Activated CD8-positive, alpha-beta memory T cell treated with anti-CD3 and anti-CD28 coated beads, Interleukin-2, amount 10 ng/mL, durations not matched to agents 7 days and 5 days (primary cell): ENCODE measurements around the gene PGAM5. TPM values are rescaled to one million over a fixed set of nuclear protein-coding genes. Genes with fewer than 3 reads are reported as not detected.
A peak's percentile ranks its signal among the peaks of the same experiment; 100 is the strongest.

Experiments
- ATAC-seq: fragments of 150-1000 bp; cut with Tn5 transposase; one replicate; pipeline ENCODE4 v1.10.0; 2021; ENCODE audit warnings: moderate library complexity
- CTCF ChIA-PET: fragments of 350-600 bp; sonication (Branson Sonifier 250); formaldehyde crosslinking; loops from one replicate; lab custom pipeline; 2021; ENCODE audit warnings: antibody characterized with exemption; lab: Charles Lee
- DNase-seq: peaks from one replicate; pipeline ENCODE4 v3.0.0-alpha.2; 2020
- H3K27ac Mint-ChIP-seq: one replicate; pipeline ENCODE4 v1.8.0; 2021; ENCODE audit warnings: mild to moderate bottlenecking, mixed read lengths
- H3K27me3 Mint-ChIP-seq: one replicate; pipeline ENCODE4 v1.8.0; 2021; ENCODE audit warnings: mixed read lengths
- H3K36me3 Mint-ChIP-seq: one replicate; pipeline ENCODE4 v1.8.0; 2021; ENCODE audit warnings: mild to moderate bottlenecking, mixed read lengths
- H3K4me1 Mint-ChIP-seq: one replicate; pipeline ENCODE4 v1.8.0; 2021; ENCODE audit warnings: mixed read lengths
- H3K4me3 Mint-ChIP-seq: one replicate; pipeline ENCODE4 v1.8.0; 2021; ENCODE audit warnings: mild to moderate bottlenecking, moderate library complexity, mixed read lengths
- H3K9me3 Mint-ChIP-seq: one replicate; pipeline ENCODE4 v1.8.0; 2022; ENCODE audit warnings: low read depth, mixed read lengths
- total RNA-seq, 2 experiments: library from RNA; stranded (reverse); gene quantifications; one replicate each; pipeline ENCODE4 v1.2.3, GENCODE V29; 2021

The PGAM5 gene
- total RNA-seq, 2 experiments from 2014 or later: 59.6 to 70.1 TPM

DNA sequence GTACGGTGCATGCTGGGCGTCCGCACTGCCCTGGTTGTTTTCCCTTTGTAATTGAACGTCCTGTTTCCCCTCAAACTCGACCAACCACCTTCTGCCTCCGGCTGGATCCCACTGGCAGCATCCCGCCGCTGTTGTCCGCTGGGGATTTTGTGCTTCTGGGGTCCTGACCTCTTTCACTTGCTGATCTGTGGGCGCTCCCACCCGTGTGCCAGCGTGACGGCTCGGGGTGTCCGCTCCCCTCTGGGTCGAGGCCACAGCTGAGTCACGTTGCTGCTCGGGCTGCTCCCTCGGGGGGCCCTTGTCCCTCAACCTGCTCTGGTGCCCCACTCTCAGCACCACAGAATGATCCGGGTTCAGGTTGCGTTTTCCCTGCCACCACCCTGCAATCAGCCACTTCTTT, 8.0 kb downstream of the PGAM5 start:
- ATAC-seq (no peak), DNase-seq (no peak)
- Mint-ChIP-seq H3K27ac (no peak overlapping the region), H3K4me3 (no peak overlapping the region), H3K9me3 (no peaks in the 10 kb centered on the region), H3K27me3 (no peaks in the 10 kb centered on the region), H3K36me3 (peaks cover 49% of the 10 kb centered on the region), H3K4me1 (peaks cover 3% of the 10 kb centered on the region)
- CTCF ChIA-PET: no interaction called here

DNA sequence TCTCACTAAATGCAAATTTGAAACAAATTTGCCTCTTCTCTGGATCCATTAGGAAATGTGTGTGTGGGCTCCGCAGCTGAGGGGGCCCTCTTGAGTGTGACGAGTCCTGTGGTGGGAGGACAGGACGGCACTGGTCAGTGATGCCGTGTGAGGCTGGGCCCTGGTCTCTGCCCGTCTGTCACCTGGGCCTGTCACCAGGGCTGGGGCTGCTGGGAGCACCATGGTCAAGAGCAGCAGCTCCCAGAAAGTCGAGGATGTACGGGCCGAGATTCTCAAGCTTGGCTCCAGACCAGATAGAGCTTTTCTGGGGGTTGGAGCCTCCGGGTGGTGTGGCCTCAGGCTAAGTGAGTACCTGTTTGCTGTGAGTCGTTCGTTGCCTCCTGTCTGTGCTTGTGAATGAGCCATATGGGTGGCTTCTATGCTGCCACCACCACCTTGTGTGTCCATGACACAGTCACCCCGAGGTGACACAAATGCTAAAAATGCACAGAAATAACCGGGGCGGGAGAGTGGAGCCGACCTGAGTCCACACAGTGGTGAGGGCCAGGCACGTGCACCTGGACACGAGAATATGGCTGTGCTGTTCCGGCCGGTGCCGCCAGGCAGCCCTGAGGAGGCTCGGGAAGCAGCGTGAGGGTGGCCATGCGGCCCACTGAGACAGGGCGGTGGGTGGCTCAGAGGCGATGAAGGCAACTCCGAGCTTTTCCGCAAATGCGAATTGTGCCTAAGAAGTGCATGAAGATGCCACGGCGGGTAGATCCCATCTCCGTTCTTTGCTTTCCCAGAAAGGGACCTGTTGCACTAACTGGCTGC, 8.7 kb downstream of the PGAM5 start:
- Mint-ChIP-seq H3K4me1 (peaks cover 3% of the 10 kb centered on the region), H3K9me3 (no peaks in the 10 kb centered on the region), H3K27me3 (no peaks in the 10 kb centered on the region), H3K4me3 (no peak overlapping the region), H3K27ac (no peak overlapping the region), H3K36me3 (peaks cover 54% of the 10 kb centered on the region)
- CTCF ChIA-PET: no interaction called here
- no peak for DNase-seq
- no peak for ATAC-seq

DNA sequence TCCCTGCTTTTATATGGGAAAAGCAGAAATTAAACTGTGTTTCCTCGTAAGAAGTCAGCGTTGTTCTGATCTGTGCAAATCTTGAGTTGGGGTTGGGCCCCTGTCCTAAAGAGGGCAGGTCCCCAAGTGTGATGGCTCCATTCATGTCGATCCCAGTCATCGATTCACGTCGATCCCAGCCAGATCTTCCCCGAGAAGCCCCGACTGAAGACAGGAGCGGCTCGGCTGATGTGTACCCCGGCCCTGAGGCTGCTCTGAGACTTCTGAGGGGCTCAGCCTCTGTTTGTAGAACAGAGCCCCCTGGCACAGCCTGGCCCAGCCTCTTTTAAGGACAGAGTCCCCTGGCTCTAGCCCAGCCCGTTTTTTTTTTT, 9.3 kb downstream of the PGAM5 start:
- H3K27me3 Mint-ChIP-seq: no peaks in the 10 kb centered on the region
- CTCF ChIA-PET: no interaction called here
- ATAC-seq (no peak), DNase-seq (no peak)
- H3K4me1 Mint-ChIP-seq: no peaks in the 10 kb centered on the region
- H3K4me3 Mint-ChIP-seq: no peak overlapping the region
- H3K27ac Mint-ChIP-seq: no peak overlapping the region
- H3K36me3 Mint-ChIP-seq: peaks cover 53% of the 10 kb centered on the region
- H3K9me3 Mint-ChIP-seq: no peaks in the 10 kb centered on the region

DNA sequence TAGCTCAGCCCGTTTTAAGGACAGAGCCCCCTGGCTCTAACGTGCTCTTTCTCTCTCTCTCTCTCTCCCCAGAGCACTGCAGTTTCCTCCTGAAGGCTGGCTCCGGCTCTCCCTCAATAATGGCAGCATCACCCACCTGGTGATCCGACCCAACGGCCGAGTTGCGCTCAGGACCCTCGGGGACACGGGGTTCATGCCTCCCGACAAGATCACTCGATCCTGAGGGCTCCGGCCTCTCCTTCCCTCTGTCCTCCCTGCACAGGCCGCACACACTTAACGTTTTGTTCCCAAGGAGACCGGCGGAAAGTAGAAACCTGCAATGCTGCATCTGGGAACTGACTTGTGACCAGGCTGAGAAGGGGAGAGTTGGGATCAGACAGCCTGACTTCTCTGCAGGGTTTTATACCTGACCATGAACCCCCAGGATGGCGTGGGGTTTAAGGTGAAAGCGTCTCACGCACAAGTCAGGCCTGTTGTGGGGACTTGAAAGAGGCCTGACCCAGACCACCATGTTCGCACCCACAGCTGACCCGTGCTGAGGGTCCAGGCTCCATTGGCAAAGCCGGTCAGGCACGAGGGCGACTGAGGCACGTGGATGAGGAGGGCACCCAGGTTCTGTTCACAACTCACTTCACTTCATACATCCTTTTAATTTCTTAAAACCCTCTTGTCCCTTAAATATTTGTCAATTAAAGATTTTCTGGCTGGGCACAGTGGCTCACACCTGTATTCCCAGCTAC, 10.1 kb downstream of the PGAM5 start:
- DNase-seq (no peak), ATAC-seq (no peak)
- H3K27ac Mint-ChIP-seq: no peak overlapping the region
- no peaks in the 10 kb centered on the region for H3K27me3 Mint-ChIP-seq
- no peaks in the 10 kb centered on the region for H3K9me3 Mint-ChIP-seq
- no peaks in the 10 kb centered on the region for H3K4me1 Mint-ChIP-seq
- H3K36me3 Mint-ChIP-seq: peaks cover 59% of the 10 kb centered on the region
- H3K4me3 Mint-ChIP-seq: no peak overlapping the region
- CTCF ChIA-PET: no interaction called here

DNA sequence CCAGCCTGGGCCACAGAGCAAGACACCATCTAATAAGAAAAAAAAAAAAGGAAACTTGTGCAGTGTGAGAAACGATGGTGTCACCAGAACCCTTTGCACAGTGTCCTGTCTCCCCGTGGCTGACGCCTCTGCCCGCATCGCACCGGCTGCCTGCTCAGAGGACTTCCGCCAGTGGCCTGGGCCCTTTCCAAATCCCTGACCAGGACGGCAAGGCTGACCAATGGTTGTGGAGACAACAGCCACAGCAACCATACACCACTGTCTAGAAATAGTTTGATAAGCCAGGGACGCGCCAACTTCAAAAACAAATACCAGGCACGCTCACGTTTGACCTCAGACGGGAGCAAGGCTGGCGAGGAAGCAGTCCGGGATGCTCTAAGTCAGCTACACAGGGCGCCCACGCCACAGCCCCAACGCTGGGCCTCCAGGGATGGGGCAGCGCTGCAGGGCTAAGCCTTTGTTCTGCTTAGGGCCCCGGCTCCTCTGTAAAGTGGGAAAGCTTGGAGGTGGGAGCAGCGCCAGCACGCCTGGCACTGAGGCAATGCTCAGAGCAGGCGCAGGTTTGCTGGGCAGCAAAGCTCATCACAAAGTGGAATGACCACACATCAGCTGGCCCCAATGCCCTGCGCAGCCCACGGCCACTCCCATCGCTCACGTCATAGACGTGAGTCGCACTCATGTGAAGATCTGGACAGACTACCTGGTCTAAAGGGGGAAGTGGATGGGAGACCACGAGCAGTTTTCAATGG, 12.5 kb downstream of the PGAM5 start:
- H3K9me3 Mint-ChIP-seq: no peaks in the 10 kb centered on the region
- no peak for ATAC-seq
- CTCF ChIA-PET: no interaction called here
- H3K27ac Mint-ChIP-seq: no peak overlapping the region
- H3K4me1 Mint-ChIP-seq: no peaks in the 10 kb centered on the region
- H3K36me3 Mint-ChIP-seq: peaks cover 68% of the 10 kb centered on the region
- H3K4me3 Mint-ChIP-seq: no peak overlapping the region
- no peaks in the 10 kb centered on the region for H3K27me3 Mint-ChIP-seq
- DNase-seq: no peak

DNA sequence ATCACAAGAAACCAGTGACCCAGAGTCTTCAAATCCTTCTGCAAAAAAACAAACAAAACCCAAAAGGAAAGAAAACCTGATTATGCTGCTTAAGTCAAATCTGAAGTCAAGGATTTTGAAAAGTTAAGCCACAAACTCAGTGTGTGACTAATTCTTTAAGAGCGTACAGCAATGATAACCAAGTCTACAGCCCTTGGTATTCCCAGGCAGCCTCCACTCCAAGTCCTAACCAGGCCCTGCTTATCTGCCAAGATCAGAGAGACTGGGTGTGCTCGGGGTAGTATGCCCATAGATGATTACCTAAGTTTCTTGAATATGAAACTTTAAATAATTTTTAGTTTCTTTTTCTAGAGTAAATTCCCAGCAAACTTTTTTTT, 13.1 kb downstream of the PGAM5 start:
- ATAC-seq (no peak), DNase-seq (no peak)
- H3K9me3 Mint-ChIP-seq: no peaks in the 10 kb centered on the region
- CTCF ChIA-PET: no interaction called here
- no peaks in the 10 kb centered on the region for H3K4me1 Mint-ChIP-seq
- H3K27ac Mint-ChIP-seq: no peak overlapping the region
- H3K36me3 Mint-ChIP-seq: peaks cover 71% of the 10 kb centered on the region
- H3K27me3 Mint-ChIP-seq: no peaks in the 10 kb centered on the region
- no peak overlapping the region for H3K4me3 Mint-ChIP-seq

DNA sequence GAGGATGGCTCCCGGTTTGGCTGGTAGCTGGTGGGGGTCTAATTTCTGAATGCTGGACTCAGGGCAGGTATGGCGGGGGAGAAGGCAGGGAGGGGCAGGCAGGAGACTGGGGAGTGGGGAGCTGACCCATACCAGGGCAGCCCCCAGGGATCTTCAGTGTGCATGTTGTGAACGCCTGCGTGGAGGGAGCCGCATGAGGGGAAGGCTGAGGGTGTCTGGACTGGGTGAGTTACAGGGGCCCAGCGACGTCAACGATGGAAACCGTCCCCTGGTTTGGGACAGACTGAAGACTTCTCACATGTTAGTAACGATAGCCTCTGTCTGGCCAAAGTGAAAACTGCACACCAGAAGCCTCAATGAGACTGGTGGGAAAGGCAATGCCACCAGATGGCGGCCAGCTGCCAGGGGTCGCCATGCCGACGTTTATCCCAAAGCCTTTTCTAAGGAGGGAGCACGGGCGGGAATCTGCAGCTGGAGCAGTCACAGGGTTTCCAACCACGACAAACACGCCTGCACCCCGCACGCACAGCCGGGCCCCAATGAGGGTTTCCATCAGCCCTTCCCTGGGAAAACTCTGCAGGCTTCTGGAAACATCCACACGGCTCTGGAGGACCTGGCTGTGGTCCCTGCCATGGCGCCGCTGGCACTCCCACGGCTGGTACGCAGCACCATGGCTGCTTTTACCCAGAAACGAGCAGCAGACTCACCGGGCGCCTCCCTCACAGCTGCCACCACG, 14.0 kb downstream of the PGAM5 start:
- CTCF ChIA-PET: no interaction called here
- no peak for DNase-seq
- H3K4me1 Mint-ChIP-seq: no peaks in the 10 kb centered on the region
- H3K4me3 Mint-ChIP-seq: no peak overlapping the region
- H3K27ac Mint-ChIP-seq: peak overlapping the region; percentile 4
- no peaks in the 10 kb centered on the region for H3K27me3 Mint-ChIP-seq
- no peak for ATAC-seq
- peaks cover 68% of the 10 kb centered on the region for H3K36me3 Mint-ChIP-seq
- H3K9me3 Mint-ChIP-seq: peaks cover 1% of the 10 kb centered on the region

DNA sequence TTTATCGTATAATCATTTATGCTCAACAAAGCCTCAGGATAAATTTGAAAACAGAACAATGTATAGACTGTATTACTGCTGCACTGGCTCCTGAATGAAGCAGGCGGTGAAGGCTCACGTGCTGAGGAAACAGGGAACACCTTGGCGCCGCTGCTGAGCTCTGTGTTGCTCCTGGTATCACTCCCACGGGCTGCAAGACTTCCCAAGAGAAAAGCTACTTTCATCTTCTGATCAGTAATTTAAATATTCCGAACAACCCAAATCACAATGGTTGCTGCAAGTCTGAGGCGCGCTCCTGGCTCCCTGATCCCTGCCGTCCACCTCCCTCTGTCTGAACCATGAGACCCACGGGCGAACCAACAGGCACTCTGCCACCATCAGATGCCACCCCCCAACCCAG, 15.7 kb downstream of the PGAM5 start:
- no peaks in the 10 kb centered on the region for H3K27me3 Mint-ChIP-seq
- CTCF ChIA-PET: no interaction called here
- DNase-seq: no peak
- H3K27ac Mint-ChIP-seq: no peak overlapping the region
- ATAC-seq: no peak
- H3K36me3 Mint-ChIP-seq: peaks cover 71% of the 10 kb centered on the region
- H3K4me1 Mint-ChIP-seq: no peaks in the 10 kb centered on the region
- H3K4me3 Mint-ChIP-seq: no peak overlapping the region
- H3K9me3 Mint-ChIP-seq: peaks cover 2% of the 10 kb centered on the region

DNA sequence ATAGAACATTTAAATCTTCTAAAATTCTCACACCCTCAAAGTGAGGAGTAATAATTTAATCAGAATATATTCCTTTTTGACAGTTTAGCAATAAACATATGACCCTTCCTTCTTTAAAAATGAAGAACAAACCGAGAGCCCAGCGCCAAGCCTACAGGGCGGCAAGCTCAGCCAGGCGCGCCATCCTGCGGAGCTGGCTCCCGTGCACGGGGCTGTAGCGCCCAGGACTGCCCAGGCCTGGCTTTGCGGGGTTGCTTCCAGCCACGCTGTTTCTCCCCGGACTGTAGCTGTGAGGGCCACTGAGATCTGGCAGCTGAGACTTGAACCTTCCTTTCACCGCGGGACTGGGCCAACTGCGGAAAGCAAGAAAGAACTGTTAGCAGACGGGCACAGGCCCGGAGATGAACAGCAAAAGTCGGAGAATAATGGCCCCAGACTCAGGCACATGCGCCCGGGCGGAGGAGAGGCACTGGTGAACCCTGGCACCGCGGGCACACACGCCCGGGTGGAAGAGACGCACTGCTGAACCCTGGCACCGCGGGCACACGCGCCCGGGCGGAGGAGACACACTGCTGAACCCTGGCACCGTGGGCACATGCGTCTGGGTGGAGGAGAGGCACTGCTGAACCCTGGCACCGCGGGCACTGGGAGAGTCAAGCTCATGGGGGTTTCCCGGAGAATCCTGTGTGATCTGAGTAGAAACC, 16.6 kb downstream of the PGAM5 start:
- Mint-ChIP-seq H3K4me1 (no peaks in the 10 kb centered on the region), H3K36me3 (peaks cover 75% of the 10 kb centered on the region), H3K27ac (no peak overlapping the region), H3K4me3 (no peak overlapping the region), H3K9me3 (peaks cover 2% of the 10 kb centered on the region), H3K27me3 (no peaks in the 10 kb centered on the region)
- CTCF ChIA-PET: no interaction called here
- no peak for ATAC-seq
- DNase-seq: no peak

DNA sequence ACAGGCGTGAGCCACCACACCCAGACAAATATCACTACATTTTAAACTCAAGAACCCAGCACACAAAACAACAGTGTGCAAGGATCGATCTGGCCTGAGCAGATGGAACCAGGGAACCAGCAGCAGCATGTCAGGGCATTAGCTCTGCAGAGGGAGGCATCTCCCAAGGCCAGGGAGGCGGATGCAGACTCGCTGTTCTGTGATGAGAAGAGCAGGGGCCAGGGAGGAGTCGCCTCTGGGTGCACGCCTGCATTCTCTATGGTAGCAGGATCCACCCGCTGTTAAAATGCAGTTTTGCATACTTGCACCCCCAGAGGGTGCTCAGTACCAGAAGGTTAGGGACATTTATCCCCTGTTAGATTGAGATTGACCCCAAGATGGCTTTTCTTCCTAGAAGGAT, 17.9 kb downstream of the PGAM5 start:
- H3K27me3 Mint-ChIP-seq: no peaks in the 10 kb centered on the region
- peaks cover 81% of the 10 kb centered on the region for H3K36me3 Mint-ChIP-seq
- H3K4me3 Mint-ChIP-seq: no peak overlapping the region
- no peak for ATAC-seq
- peaks cover 2% of the 10 kb centered on the region for H3K9me3 Mint-ChIP-seq
- no peaks in the 10 kb centered on the region for H3K4me1 Mint-ChIP-seq
- no peak overlapping the region for H3K27ac Mint-ChIP-seq
- CTCF ChIA-PET: interaction anchor here (1.1 kb wide), 1 partner anchor 32 kb away, joined by 3 read pairs; no protein-coding TSS in a partner anchor
- DNase-seq: no peak

DNA sequence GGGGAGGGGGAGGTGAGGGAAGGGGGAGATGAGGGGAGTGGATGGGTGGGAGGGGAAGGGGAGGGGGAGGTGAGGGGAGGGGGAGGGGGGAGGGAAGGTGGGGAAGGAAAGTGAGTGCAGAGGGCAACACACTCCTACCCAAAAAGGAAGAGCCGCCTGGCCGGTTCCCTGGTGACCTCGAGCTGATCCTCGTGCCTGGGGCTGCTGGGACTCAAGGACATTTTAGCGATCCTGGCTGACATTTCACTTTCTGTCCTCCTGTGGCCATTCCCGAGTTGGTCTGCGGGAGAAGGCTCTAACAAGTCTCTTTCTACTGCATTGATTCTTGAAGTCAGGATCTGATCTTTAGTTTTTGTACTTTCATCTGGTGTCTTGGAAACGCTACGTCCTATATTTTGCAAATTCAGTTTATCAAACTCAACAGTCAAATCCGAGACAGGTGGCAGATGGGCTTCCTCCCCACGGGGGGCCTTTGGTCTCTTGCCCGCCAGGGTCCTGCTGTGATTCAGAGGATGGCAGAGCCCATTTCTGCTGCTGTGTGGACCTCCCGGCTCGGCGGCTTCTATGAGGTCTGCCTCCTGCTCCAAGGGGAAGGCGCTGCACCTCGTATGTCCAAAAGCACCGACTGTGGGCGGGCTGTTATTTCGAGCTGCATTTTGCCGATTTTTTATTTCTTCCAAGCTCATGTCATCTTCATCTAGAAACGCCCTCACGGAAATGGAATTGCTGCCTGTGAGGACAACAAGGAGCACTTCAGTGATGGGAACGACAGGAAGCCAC, 19.1 kb downstream of the PGAM5 start:
- H3K27ac Mint-ChIP-seq: peak overlapping the region; percentile 58
- no peak for ATAC-seq
- CTCF ChIA-PET: interaction anchor here (1.1 kb wide), 1 partner anchor 31 kb away, joined by 3 read pairs; no protein-coding TSS in a partner anchor

DNA sequence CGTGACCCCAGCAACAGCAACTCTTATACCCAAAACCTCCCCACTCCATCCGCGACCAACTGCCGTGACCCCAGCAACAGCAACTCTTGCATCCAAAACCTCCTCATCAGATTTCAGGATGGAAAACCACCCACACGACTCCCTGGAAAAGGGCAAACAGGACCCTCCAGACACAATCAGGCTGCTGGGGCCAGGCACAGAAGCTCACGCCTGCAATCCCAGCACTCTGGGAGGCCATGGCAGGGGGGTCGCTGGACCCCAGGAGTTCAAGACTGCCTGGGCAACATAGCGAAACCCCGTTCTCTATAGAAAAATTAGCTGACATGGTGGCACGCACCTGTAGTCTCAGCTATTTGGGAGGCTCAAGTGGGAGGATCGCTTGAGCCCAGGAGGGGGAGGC, 19.7 kb downstream of the PGAM5 start:
- no peaks in the 10 kb centered on the region for H3K4me1 Mint-ChIP-seq
- no peak for DNase-seq
- peak overlapping the region; percentile 58 for H3K27ac Mint-ChIP-seq
- peaks cover 2% of the 10 kb centered on the region for H3K9me3 Mint-ChIP-seq
- CTCF ChIA-PET: no interaction called here
- no peak for ATAC-seq
- no peaks in the 10 kb centered on the region for H3K27me3 Mint-ChIP-seq
- H3K4me3 Mint-ChIP-seq: no peak overlapping the region
- peaks cover 83% of the 10 kb centered on the region for H3K36me3 Mint-ChIP-seq

More for the DNA sequence above, 19.1 kb downstream of the PGAM5 start:
- Mint-ChIP-seq H3K36me3 (peaks cover 83% of the 10 kb centered on the region), H3K4me3 (no peak overlapping the region), H3K9me3 (peaks cover 2% of the 10 kb centered on the region), H3K4me1 (no peaks in the 10 kb centered on the region), H3K27me3 (no peaks in the 10 kb centered on the region)
- DNase-seq: no peak
